IMR-90 (cell line): ENCODE measurements around the gene PGS1. TPM values are rescaled to one million over a fixed set of nuclear protein-coding genes. Genes with fewer than 3 reads are reported as not detected.
A peak's percentile ranks its signal among the peaks of the same experiment; 100 is the strongest.

Experiments
- ATAC-seq: fragments of 200-7000 bp; cut with Tn5 transposase; 2 replicates; pipeline ENCODE4 v1.9.1; 2020; ENCODE audit warnings: low read depth, mild to moderate bottlenecking, moderate library complexity
- BruUV-seq: library from RNA; stranded (reverse); fragments of 400-500 nt; replicated peaks from 2 replicates; lab custom pipeline; 2021; lab: Mats Ljungman, UMichigan
- CTCF ChIA-PET: fragments of 300-600 bp; formaldehyde crosslinking; extraction: SDS; loops from one replicate; lab custom pipeline; 2021; ENCODE audit warnings: antibody characterized with exemption; lab: Yijun Ruan, JAX
- POLR2A ChIA-PET: fragments of 300-600 bp; sonication (Branson Sonifier 250); formaldehyde crosslinking; loops from one replicate; lab custom pipeline; 2022; ENCODE audit warnings: antibody characterized with exemption; ENCODE audit not compliant: unreplicated experiment; lab: Charles Lee
- DNase-seq: peaks from one replicate; pipeline ENCODE4 v3.0.0; 2013
- H2AFZ ChIP-seq: replicated peaks from 2 replicates; pipeline ENCODE3; 2013; ENCODE audit warnings: low read length, mild to moderate bottlenecking; ENCODE audit not compliant: poor library complexity
- H2AK5ac ChIP-seq: 2 replicates; pipeline ENCODE4 v1.6.1; 2013; ENCODE audit warnings: low read depth, low read length, inconsistent platforms
- H2AK9ac ChIP-seq: replicated peaks from 2 replicates; pipeline ENCODE3; 2013; ENCODE audit warnings: mild to moderate bottlenecking, low read depth, low read length, moderate library complexity; ENCODE audit not compliant: poor library complexity
- H2BK120ac ChIP-seq: 2 replicates; pipeline ENCODE4 v1.6.1; 2013; ENCODE audit warnings: low read depth, low read length, inconsistent platforms
- H2BK15ac ChIP-seq: 3 replicates; pipeline ENCODE4 v1.6.1; 2013; ENCODE audit warnings: low read depth, low read length, inconsistent platforms
- H2BK20ac ChIP-seq: 2 replicates; pipeline ENCODE4 v1.6.1; 2013; ENCODE audit warnings: low read depth, mild to moderate bottlenecking, inconsistent platforms, low read length, moderate library complexity
- H2BK5ac ChIP-seq: 2 replicates; pipeline ENCODE4 v1.6.1; 2013; ENCODE audit warnings: mild to moderate bottlenecking, low read depth, low read length, inconsistent platforms; ENCODE audit not compliant: poor library complexity, severe bottlenecking
- H3K14ac ChIP-seq: replicated peaks from 2 replicates; pipeline ENCODE4 v1.6.1; 2013; ENCODE audit warnings: low read depth, low read length, inconsistent platforms
- H3K18ac ChIP-seq: 2 replicates; pipeline ENCODE4 v1.6.1; 2013; ENCODE audit warnings: low read depth, low read length, control low read depth
- H3K23ac ChIP-seq: 2 replicates; pipeline ENCODE4 v1.6.1; 2013; ENCODE audit warnings: low read depth, low read length, inconsistent platforms
- H3K27ac ChIP-seq: 2 replicates; pipeline ENCODE4 v1.5.1; 2013; ENCODE audit warnings: mild to moderate bottlenecking, control low read depth, low read length; ENCODE audit not compliant: insufficient read depth
- H3K27me3 ChIP-seq: 2 replicates; pipeline ENCODE4 v1.6.1; 2013; ENCODE audit warnings: low read length; ENCODE audit not compliant: control insufficient read depth, insufficient read depth
- H3K36me3 ChIP-seq: 2 replicates; pipeline ENCODE4 v1.6.1; 2013; ENCODE audit warnings: low read length, mixed read lengths; ENCODE audit not compliant: control insufficient read depth, insufficient read depth
- H3K4ac ChIP-seq: 2 replicates; pipeline ENCODE4 v1.6.1; 2013; ENCODE audit warnings: low read depth, low read length, inconsistent platforms
- H3K4me1 ChIP-seq: 2 replicates; pipeline ENCODE4 v1.6.1; 2013; ENCODE audit warnings: low read length, mixed read lengths; ENCODE audit not compliant: control insufficient read depth, insufficient read depth
- H3K4me2 ChIP-seq: 2 replicates; pipeline ENCODE4 v1.6.1; 2013; ENCODE audit warnings: low read depth, mild to moderate bottlenecking, control low read depth, low read length, moderate library complexity
- H3K4me3 ChIP-seq: 2 replicates; pipeline ENCODE4 v1.5.1; 2013; ENCODE audit warnings: low read depth, mild to moderate bottlenecking, control low read depth, low read length, moderate library complexity; ENCODE audit not compliant: insufficient read depth
- H3K56ac ChIP-seq: 2 replicates; pipeline ENCODE4 v1.6.1; 2013; ENCODE audit warnings: low read length, inconsistent platforms; ENCODE audit not compliant: insufficient read depth; ENCODE audit errors: extremely low read depth
- H3K79me1 ChIP-seq, 2 experiments: 2 replicates each; pipeline ENCODE4 v1.6.1; 2013; ENCODE audit warnings: low read length in 2 of 2, inconsistent platforms in 1 of 2, low read depth in 1 of 2
- H3K9ac ChIP-seq: 2 replicates; pipeline ENCODE4 v1.6.1; 2013; ENCODE audit warnings: low read depth, low read length, control low read depth
- H3K9me1 ChIP-seq: 2 replicates; pipeline ENCODE4 v1.6.1; 2013; ENCODE audit warnings: low read length, inconsistent platforms; ENCODE audit not compliant: insufficient read depth
- H3K9me3 ChIP-seq: 2 replicates; pipeline ENCODE4 v1.6.1; 2013; ENCODE audit warnings: low read length; ENCODE audit not compliant: control insufficient read depth, insufficient read depth
- H4K20me1 ChIP-seq: 2 replicates; pipeline ENCODE4 v1.6.1; 2013; ENCODE audit warnings: low read length, inconsistent platforms; ENCODE audit not compliant: insufficient read depth
- H4K5ac ChIP-seq: 2 replicates; pipeline ENCODE4 v1.6.1; 2013; ENCODE audit warnings: mild to moderate bottlenecking, low read depth, low read length, control low read depth
- H4K8ac ChIP-seq, 2 experiments: 2 replicates each; pipeline ENCODE4 v1.6.1; 2013; ENCODE audit warnings: low read depth in 2 of 2, low read length in 2 of 2, control low read depth in 1 of 2, inconsistent platforms in 1 of 2
- H4K91ac ChIP-seq: 2 replicates; pipeline ENCODE4 v1.6.1; 2013; ENCODE audit warnings: low read depth, low read length, inconsistent platforms; ENCODE audit not compliant: insufficient read depth
- BHLHE40 ChIP-seq: fragments of 150-350 bp; IDR thresholded peaks from 2 replicates; pipeline ENCODE4 v1.6.1; 2016; ENCODE audit warnings: mild to moderate bottlenecking, low read depth, low read length
- CEBPB ChIP-seq: IDR thresholded peaks from 2 replicates; pipeline ENCODE4 v1.6.1; 2012; ENCODE audit warnings: low read depth, low read length, improper control_type of control experiment
- CHD1 ChIP-seq: IDR thresholded peaks from 2 replicates; pipeline ENCODE4 v1.6.1; 2012; ENCODE audit warnings: low read depth, low read length, improper control_type of control experiment
- ELK1 ChIP-seq: fragments of 150-350 bp; IDR thresholded peaks from 2 replicates; pipeline ENCODE4 v1.6.1; 2016; ENCODE audit warnings: low read depth, mild to moderate bottlenecking, low read length, moderate library complexity, borderline replicate concordance
- FOS ChIP-seq: fragments of 150-350 bp; IDR thresholded peaks from 2 replicates; pipeline ENCODE4 v1.6.1; 2016; ENCODE audit warnings: low read depth, low read length
- MAFK ChIP-seq: IDR thresholded peaks from 2 replicates; pipeline ENCODE4 v1.6.1; 2012; ENCODE audit warnings: low read depth, low read length, improper control_type of control experiment
- MAZ ChIP-seq: IDR thresholded peaks from 2 replicates; pipeline ENCODE4 v1.6.1; 2012; ENCODE audit warnings: low read depth, mild to moderate bottlenecking, low read length, improper control_type of control experiment, moderate library complexity, borderline replicate concordance
- MXI1 ChIP-seq: IDR thresholded peaks from 2 replicates; pipeline ENCODE4 v1.6.1; 2012; ENCODE audit warnings: low read depth, mild to moderate bottlenecking, low read length, moderate library complexity, borderline replicate concordance
- NFE2L2 ChIP-seq: fragments of 150-350 bp; IDR thresholded peaks from 2 replicates; pipeline ENCODE4 v1.6.1; 2016; ENCODE audit warnings: low read depth, mild to moderate bottlenecking, low read length
- POLR2A ChIP-seq: IDR thresholded peaks from 2 replicates; pipeline ENCODE4 v1.6.1; 2012; ENCODE audit warnings: mild to moderate bottlenecking, low read depth, low read length
- RAD21 ChIP-seq: IDR thresholded peaks from 2 replicates; pipeline ENCODE4 v1.6.1; 2012; ENCODE audit warnings: low read length, improper control_type of control experiment
- RCOR1 ChIP-seq: IDR thresholded peaks from 2 replicates; pipeline ENCODE4 v1.6.1; 2012; ENCODE audit warnings: mild to moderate bottlenecking, low read length, improper control_type of control experiment; ENCODE audit not compliant: insufficient replicate concordance
- RFX5 ChIP-seq: IDR thresholded peaks from 2 replicates; pipeline ENCODE4 v1.8.0; 2012; ENCODE audit warnings: low read depth, mild to moderate bottlenecking, low read length, moderate library complexity
- SMC3 ChIP-seq: fragments of 150-350 bp; IDR thresholded peaks from 2 replicates; pipeline ENCODE4 v1.6.1; 2016; ENCODE audit warnings: low read depth, mild to moderate bottlenecking, antibody characterized with exemption, low read length, moderate library complexity
- USF2 ChIP-seq: fragments of 150-350 bp; IDR thresholded peaks from 2 replicates; pipeline ENCODE4 v1.6.1; 2017; ENCODE audit warnings: mild to moderate bottlenecking, antibody characterized with exemption, low read length, low read depth
- WGBS, 2 experiments: methylation state at CpG; one replicate each; pipeline versions ENCODE4 v1.1.5 to v1.1.7; 2013; ENCODE audit warnings: missing lambda C conversion rate in 2 of 2; ENCODE audit not compliant: insufficient read length in 1 of 2; ENCODE audit errors: extremely low coverage in 2 of 2; 5-methylcytosine and 5-hydroxymethylcytosine counted together
- dilution Hi-C: fragments of 300-500 bp; cut with HindIII; formaldehyde crosslinking; loops from one replicate; pipeline ENCODE4 v1.14.3; 2018; ENCODE audit warnings: low sequenced_read_pairs; ENCODE audit not compliant: unreplicated experiment
- in situ Hi-C: fragments of 300-500 bp; cut with MboI; formaldehyde crosslinking; loops from 3 replicates; pipeline ENCODE4 v1.14.3; 2019; ENCODE audit warnings: low sequenced_read_pairs, inconsistent platforms, mixed read lengths
- intact Hi-C: fragments of 100-400 bp; cut with micrococcal nuclease; formaldehyde crosslinking; loops from 2 replicates; pipeline ENCODE4 v1.10.0; 2022
- polyA plus RNA-seq, 3 experiments: library from polyadenylated mRNA; depleted of rRNA; stranded (reverse); fragments of >200 nt; gene quantifications; 2 replicates each; pipeline ENCODE4 v1.2.3, GENCODE V29; 2012; ENCODE audit warnings: low replicate concordance in 1 of 3
- total RNA-seq: library from RNA; depleted of rRNA; stranded (reverse); fragments of >200 nt; gene quantifications from 2 replicates; pipeline ENCODE4 v1.2.3, GENCODE V29; 2012

PGS1 gene
- total and polyA plus RNA-seq, 2 of the 4 experiments (the other 2 are of a cell fraction) = 18.5 to 43.2 TPM

GRCh38 chr17:78356101-78356713, 22.2 kb upstream of the PGS1 start:
- Histone ChIP-seq H3K27me3 (no peaks in the 10 kb centered on the region), H2BK15ac (no peak overlapping the region), H3K14ac (peak overlapping the region; percentile 12; the same call in 1 of the 2 replicates), H3K79me1 (peaks cover 5 to 48% of the 10 kb centered on the region in 2 experiments; a peak in 3 of 4 replicates), H3K4me2 (peak overlapping the region; percentile 9), H3K36me3 (peaks cover 33% of the 10 kb centered on the region), H3K18ac (no peak overlapping the region), H4K5ac (no peak overlapping the region), H2AK5ac (0 out of 2 replicates have a peak overlapping the region, but pooled peaks have one; percentile 91), H2BK120ac (no peak overlapping the region), H3K9me3 (no peaks in the 10 kb centered on the region), H3K9me1 (peaks cover 19% of the 10 kb centered on the region), H2BK20ac (peak overlapping the region; percentile 10; the same call in 1 of the 2 replicates), H3K27ac (peak overlapping the region; percentile 4), H4K8ac (peak overlapping the region in 1 of 2 experiments; percentile 48; a peak in 1 of 4 replicates), H4K91ac (no peak overlapping the region), H3K9ac (peak overlapping the region; percentile 20; the same call in 1 of the 2 replicates), H3K23ac (peak overlapping the region; percentile 65; the same call in 1 of the 2 replicates), H2AK9ac (peak overlapping the region; percentile 85), H4K20me1 (peaks cover 58% of the 10 kb centered on the region), H3K4me1 (peaks cover 32% of the 10 kb centered on the region), H2AFZ (peak overlapping the region; percentile 48), H2BK5ac (peak overlapping the region; percentile 17), H3K56ac (no peak overlapping the region; the same call in 1 of the 2 replicates), H3K4me3 (peak overlapping the region; percentile 4; the same call in 1 of the 2 replicates), H3K4ac (peak overlapping the region; percentile 64; the same call in 1 of the 2 replicates)
- CTCF ChIA-PET = no interaction called here
- in situ Hi-C loops = loop anchor here (5.0 kb wide), 1 partner anchor 64 kb away; no protein-coding TSS in a partner anchor
- intact Hi-C loops = loop anchor here (2.0 kb wide), 1 partner anchor 13 kb away; no protein-coding TSS in a partner anchor
- no peak; the same call in 1 of the 2 replicates for ATAC-seq
- dilution Hi-C loops = no loop called here
- POLR2A ChIA-PET = interaction anchor here (0.9 kb wide), 1 partner anchor 68 kb away, joined by 3 read pairs; no protein-coding TSS in a partner anchor
- DNase-seq = peak; percentile 98
- BruUV-seq = no TSS peak
- WGBS, 2 experiments = 53% methylated on average over 3 of the region's 16 CpGs; no CpG with 5 or more reads in 1 of the 2 experiments
- TF ChIP-seq CHD1 (no peak), SMC3 (peak; percentile 30; the same call in 1 of the 2 replicates), USF2 (peak; percentile 33; the same call in 1 of the 2 replicates), MAFK (peak; percentile 24; the same call in 1 of the 2 replicates), NFE2L2 (no peak), RFX5 (no peak), MXI1 (no peak), RAD21 (peak; percentile 33), FOS (peak; percentile 32; the same call in 1 of the 2 replicates), POLR2A (peak; percentile 90), ELK1 (no peak), MAZ (peak; percentile 29; the same call in 1 of the 2 replicates), BHLHE40 (0 out of 2 replicates have a peak, but pooled peaks have one; percentile 45), RCOR1 (no peak), CEBPB (no peak)
